OCI-LY3 (cell line): ENCODE results near the gene TMEM89.

ENCODE experiments used
- CTCF ChIP-seq: fragments of 200-600, 300-600 bp; sonication (generic); IDR thresholded peaks from 2 replicates; pipeline ENCODE4 v1.5.1; 2014; ENCODE audit warnings: antibody characterized with exemption, low read length, low read depth
- EZH2phosphoT487 ChIP-seq: fragments of 200-600 bp; shearing (Covaris generic); IDR thresholded peaks from 2 replicates; pipeline ENCODE4 v1.6.1; 2018; ENCODE audit warnings: antibody characterized with exemption, mixed run types, low read depth

GRCh38 chr3:48599077-48599501 is 22.5 kb downstream of the TMEM89 start:
- TF ChIP-seq CTCF (no peak), EZH2phosphoT487 (no peak)
